Stimulated activated CD8-positive, alpha-beta memory T cell treated with anti-CD3 and anti-CD28 coated beads, Interleukin-4, amount 100 ng/mL, for 48 hours (primary cell): ENCODE measurements around the gene SOX12.
"Not testable (repeated sequence)": the region's sequence is repeated elsewhere in the genome, so short reads cannot be mapped to it uniquely, and the experiment has no call there.

Source experiments
- DNase-seq: peaks from one replicate; pipeline ENCODE4 v3.0.0-alpha.2; 2020

The SOX12 gene

DNA sequence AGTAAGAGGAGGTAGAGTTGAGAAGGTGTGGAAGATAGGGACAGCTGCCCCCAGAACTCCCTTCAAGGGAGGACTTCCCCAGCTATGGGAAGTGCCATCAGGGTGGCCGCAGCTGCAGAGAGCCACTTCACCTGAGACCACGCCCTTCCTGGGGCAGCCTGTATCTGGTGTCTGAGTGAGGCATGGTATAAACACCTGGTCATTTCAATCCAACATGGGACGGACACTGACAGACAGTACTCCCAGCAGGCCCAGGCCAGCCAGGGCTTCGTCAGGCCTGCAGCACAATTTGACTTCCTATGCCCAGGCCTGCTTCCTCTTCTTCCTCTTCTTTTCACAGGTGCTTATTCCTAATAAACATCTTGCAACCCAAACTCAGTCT is 4.5 kb downstream of the SOX12 start:
- DNase-seq = no peak

DNA sequence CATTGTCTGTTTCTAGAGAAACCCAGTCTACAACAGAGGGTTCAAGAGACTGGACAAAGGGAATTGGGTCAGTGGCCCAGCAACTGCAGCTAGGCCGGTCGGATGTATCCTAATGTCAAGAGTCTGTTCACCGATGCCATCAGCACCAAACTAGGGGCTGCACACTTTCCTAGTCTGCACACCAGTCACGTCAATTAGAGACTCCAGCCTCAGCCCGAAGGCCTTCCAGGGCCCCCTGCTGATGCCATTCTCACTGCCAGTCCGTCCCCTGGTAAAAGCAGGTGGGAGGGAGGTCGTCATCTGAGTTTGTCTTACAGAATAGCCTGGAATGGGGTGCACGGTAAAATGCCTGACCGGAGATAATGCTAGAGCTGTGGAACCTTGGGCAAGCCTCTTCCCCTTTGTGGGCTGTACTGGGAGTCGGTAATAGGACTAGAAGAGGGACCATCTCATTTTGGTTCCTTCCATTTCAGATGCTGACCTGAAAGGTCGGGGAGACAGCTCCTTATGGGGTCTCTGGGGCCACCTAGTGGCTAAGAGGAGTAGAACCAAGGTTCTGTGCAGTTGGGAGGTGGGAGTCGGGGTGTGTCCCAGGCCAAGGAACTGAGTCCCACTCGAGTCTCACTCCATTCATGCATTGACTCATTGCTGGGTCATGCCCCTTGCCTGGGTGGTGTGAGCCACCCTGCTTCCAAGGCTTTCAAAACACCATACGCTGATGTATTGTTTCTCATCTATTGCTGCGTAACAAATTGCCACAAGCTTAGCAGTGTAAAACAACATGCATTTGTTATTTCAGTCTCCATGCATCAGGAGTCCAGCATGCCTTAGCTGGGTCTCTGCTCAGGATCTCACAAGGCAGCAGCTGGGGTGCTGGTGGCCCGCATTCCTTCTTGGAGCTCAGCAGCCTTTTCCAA is 5.1 kb downstream of the SOX12 start:
- DNase-seq = peak; percentile 71

DNA sequence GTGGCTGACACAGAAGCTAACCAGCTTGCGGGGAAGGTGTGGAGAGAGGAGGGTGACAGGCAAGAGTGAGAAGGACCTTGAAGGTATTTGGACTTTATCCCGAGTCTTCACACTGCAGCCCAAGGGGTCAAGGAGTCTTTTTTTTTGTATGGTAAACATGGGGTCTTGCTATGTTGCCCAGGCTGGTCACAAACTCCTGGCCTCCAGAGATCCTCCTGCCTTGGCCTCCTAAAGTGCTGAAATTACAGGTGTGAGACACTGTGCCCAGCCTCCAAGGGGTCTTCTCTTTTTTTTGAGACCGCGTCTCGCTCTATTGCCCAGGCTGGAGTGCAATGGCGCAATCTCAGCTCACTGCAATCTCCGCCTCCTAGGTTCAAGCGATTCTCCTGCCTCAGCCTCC is 9.2 kb downstream of the SOX12 start:
- DNase-seq = no peak

DNA sequence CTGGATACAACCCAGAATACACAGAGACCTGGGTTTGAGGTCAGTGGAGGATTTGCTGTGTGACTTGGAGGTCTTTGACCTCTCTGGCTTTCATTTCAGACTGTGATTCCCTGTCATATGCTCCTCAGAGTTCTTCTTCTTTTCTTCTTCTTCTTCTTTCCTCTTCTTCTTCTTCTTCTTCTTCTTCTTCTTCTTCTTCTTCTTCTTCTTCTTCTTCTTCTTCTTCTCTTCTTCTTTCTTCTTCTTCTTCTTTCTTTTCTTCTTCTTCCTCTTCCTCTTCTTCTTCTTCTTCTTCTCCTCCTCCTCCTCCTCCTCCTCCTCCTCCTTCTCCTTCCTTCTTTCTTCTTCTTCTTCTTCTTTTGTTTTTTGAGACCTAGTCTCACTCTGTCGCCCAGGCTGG is 10.7 kb downstream of the SOX12 start:
- DNase-seq = not testable (repeated sequence)

DNA sequence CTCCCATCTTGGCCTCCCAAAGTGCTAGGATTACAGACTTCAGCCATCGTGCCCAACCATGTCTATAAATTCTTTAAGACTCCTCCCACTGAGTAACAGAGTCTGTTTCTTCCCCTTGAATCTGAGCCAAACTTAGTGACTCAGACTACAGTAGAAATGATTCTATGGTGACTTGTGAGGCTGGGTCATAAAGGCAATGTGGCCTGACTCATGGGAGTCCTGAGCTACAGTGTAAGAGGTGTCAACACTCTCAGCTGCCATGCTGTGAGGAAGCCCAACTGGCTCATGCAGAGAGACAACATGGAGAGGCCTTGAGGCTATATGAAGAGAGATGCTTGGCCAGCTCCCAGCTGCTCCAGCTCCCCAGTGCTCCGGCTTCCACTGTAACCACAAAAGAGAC is 16.3 kb downstream of the SOX12 start:
- DNase-seq = peak; percentile 75

DNA sequence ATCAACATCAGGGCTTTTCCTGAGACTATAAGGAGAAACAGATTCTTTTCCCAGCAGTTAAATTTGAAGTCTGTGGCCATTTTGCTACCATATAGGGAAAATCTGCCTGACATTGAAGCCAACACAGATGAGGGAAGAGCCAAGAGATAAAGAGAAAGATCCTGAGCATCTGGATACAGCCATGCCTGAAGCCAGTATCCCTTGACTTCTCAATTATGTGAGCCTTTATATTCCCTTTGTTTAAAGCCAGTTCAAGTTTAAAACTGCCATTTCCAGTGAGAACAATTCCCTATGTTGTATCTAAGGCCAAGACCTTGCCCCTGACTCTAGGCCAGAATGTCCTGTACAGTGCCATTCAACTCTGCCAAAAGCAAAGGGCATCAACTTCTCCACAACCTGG is 17.8 kb downstream of the SOX12 start:
- DNase-seq = no peak

DNA sequence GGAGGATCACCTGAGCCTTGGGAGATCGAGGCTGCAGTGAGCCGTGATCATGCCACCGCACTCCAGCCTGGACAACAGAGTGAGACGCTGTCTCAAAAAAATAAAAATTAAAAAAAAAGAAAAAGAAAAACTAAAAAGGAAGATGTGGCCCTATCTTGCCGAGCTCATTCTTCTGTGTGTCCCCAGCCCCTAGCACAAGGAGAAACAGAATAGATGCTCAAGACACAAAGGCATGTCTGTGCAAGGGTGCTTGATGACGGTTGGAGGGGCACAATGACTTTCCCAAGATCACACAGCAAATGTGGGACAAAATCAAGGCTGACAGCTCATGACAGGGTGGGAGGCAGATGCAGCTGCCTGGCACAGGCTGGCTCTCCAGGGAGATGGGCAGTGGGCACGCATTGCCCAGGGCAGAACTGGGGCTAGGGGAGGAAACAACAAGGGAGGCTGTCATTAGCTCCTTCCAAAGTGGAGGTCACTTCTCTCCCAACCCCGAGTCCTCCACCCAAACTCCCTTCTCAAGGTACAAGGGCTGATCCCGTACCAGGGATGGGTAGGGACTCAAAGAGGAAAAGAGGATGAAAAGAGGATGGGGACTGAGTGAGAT is 20.8 kb downstream of the SOX12 start:
- no peak for DNase-seq

DNA sequence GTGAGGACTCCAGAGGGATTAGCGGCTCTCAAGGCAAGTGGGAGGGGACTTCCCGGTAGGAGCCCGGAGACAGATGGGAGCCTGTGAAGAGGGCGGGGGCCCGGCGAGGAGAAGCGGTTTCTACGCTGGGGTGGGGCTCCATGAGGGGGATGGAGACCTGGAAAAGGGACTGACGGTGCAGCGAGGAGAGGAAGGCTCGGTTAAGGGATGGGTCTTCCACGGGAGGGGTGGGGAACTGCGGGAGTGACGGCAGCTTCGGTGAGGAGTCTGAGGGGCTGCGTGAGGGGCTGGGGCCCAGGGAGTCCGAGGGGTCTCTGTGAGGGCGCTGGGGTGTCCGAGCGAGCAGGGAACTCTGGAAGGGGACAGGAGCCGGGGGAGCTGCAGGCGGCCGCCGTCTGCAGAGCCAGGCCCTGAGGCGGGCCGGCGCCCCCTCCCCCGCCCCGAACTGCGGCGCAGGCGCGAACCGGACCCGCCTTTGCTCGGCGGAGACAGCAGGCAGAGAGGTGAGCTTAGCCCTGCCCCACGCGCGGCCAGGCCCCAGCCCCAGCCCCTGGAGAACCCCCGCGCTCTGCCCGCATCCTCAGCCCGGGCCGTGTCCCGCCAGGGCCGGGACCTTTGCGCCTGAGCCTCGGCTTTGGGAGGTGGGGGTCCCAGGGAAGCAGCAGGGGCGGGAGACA is 21.4 kb downstream of the SOX12 start, which contains the start of gene NRSN2:
NRSN2 (plus strand) TSS at position 472 of the 677 bp plus-strand sequence. CDS start 2,533 bp downstream, outside the sequence.
- DNase-seq = no peak

DNA sequence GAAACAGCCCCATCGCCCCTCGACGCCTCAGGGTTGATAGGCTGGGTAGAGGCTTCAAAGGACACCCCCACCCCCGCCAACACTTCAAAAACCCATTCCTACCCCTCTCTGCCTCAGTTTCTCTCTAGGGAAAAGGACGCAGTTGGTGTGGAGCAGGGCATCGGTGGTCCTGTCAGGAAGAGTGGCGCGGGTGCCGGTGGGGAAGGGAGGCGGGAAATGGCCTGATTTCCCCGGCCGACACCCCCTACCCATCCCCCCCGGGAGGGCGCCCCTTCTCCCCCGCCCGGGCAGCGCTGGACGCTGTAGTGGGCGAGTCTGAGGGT is 21.9 kb downstream of the SOX12 start:
- DNase-seq = no peak

DNA sequence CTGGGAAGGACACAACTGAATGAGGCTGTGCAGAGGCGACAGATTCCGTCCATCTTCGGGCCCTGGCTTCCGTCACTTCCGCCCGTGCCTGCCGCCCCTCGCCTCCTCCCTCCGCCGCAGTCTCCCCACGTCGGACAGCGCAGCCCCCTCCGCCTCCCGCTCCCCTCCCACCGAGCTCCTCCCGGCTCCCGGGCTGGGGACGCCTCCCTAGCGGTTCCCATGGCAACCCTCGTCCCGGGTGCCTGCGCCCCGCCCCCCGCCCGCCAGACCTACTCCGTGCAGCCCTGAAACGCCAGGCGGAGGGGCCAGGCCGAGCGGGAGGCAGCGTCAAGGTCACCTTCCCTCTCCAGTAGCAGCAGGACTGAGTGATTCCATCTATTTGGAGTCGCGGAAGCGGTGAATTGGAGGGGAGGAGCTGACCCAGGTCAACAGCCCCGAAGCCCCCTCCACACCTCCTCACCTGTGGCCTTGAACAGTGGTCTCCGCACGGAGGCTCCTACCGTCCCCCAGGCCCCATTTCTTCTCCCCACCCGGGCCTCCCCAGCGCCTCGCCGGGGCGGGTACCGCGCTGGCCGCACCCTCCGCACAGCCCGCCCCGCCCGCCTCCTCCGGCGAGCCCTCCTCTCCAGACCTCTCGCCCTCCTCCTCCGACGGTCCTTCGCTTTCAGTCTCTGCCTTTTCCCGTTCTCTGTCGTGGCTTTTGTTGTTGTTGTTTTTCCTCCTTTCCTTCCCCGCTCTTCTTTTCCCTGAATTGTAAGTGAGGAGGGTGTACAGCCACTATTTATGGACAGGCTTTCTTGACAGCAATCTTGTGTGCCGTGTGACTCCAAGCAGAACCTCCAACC is 22.5 kb downstream of the SOX12 start:
- DNase-seq = peak; percentile 84

DNA sequence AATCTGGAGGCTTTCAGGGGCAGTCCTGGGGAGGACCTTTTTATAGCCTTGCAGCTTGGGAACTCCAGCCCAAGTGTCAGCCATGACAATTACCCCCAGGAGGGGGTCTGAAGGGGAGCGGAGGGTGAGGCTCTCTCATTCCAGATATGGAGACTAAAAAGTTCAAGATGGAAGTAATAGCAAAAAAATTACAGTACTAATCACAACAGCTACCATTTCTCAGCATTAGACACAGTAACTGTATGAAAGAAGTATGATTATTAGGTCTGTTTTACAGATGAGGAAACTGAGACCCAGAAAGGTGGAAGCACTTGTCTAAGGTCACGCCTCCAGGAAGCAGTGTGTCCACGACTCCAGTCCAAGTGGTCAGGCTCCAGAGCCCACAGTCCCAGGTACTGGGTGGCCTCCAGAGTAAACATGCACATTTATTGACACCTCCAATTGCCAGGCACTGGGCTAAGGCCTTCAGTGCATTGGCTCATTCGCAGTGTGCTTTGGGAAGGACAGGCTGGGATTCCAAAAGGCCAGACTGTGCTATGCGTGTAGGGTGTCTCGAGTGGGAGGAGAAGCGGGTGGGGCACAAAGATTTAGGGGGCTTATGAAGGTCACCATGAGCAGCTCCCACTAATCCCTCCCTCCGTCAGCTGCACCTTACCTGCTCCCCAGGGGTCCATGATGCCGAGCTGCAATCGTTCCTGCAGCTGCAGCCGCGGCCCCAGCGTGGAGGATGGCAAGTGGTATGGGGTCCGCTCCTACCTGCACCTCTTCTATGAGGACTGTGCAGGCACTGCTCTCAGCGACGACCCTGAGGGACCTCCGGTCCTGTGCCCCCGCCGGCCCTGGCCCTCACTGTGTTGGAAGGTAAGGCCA is 23.9 kb downstream of the SOX12 start:
- no peak for DNase-seq

DNA sequence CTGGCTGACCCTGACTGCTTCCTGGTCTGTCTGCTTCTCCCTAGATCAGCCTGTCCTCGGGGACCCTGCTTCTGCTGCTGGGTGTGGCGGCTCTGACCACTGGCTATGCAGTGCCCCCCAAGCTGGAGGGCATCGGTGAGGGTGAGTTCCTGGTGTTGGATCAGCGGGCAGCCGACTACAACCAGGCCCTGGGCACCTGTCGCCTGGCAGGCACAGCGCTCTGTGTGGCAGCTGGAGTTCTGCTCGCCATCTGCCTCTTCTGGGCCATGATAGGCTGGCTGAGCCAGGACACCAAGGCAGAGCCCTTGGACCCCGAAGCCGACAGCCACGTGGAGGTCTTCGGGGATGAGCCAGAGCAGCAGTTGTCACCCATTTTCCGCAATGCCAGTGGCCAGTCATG is 27.8 kb downstream of the SOX12 start:
- no peak for DNase-seq

DNA sequence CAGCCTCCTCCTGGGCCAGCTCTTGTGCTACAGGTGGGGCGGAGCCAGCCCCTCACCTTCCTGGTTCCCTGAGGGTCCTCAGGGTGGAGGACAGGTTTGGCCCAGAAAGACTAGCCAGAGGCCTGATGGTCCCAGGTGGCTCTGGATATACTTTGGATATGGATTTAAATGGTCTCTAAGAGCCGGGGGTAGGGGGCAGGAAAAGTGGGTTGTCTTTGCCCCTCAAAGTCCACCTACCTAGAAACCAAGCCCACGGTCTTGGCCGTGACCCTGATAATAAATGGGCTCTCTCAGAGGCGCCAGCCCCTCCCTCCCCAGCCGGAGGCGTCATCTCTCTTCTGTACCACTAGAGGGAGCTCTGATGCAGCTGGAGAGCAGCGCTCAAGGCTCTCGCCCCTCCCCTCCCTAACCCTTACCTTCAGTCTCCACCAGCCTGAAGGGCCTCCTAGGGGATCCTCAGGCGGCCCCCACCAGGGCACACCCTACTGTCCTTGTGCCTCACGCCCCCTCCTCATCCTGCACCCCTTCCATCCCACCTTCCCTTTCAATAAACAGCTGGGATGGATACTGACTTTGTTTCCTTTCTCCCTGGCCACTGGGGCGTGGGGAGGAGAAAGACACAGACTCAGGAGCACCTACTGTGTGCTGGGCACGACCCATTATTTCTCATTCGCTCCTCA is 29.1 kb downstream of the SOX12 start:
- peak; percentile 86 for DNase-seq

DNA sequence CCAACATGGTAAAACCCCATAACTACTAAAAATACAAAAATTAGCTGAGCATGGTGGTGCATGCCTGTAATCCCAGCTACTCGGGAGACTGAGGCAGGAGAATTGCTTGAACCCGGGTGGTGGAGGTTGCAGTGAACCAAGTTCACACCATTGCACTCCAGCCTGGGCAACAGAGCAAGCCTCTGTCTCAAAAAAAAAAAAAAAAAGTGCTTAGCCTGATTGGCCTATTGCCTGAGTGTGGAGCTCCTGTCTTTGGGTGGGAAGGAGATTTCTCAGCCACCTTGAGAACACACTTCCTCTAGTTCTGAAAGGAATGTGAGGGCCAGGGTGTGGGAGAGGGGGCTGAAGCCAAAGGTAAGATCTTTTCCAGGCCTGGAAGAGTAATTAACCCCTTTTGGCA is 30.8 kb downstream of the SOX12 start:
- not testable (repeated sequence) for DNase-seq

DNA sequence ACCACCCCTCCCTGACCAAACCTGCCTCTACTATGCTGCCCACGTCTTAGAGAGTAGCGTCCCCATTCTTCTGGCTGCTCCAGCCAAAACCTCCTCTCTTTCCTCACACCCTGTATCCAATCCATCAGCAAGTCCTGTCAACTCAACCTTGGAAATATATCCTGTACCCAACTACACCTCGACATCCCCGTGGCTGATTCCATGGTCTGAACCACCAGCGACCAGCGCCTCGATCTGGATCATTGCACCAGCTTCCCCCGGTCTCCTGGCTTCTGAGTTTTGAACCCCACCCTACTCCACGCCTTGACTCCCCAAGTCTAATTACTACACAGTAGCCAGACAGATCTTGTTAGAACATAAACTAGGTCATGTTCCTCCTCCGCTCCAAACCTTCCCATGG is 31.4 kb downstream of the SOX12 start:
- DNase-seq = no peak

DNA sequence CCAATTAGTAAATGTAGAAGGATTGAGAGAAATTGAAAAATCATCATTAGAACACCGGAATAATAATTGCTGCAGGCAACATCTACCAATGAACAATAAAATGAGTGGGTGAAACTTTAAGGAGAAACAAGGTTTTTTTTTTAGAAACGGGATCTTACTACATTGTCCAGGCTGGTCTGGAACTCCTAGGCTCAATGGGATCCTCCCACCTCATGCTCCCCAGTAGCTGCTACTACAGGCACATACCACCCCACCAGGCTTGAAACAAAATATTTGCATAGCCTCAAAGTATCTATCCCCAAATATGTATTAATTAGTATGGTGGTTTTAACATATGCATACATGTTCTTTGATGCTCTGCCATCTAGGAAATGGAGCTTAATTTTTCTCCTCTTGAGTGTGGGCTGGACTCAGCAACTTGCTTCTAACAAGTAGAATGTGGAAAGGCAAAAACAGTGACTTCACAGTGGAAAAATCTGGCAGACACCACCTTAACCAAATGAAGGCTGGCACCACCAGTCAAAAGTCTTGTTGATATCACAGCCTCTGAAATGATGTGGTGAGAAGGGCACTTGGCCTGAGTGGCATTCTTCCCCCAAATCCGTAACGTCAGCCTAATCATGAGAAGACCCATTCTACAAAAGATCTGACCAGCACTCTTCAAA is 33.7 kb downstream of the SOX12 start:
- DNase-seq = no peak

DNA sequence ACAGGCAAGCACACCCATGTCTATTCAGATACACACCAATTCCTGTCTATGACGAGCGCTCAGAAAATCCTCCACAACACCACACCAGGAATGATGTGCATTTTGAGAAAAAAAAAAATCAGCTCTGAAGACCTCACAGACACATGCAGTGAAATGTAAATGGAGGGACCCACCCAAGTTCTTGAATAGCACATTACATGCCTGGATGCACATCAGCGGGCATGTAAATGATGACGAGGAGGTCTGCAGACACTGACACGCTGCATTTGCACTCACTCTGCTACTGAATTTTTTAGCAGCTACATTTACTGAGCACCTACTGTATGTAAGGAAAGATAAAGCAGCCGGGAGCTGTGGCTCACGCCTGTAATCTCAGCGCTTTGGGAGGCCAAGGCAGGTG is 36.2 kb downstream of the SOX12 start:
- no peak for DNase-seq

DNA sequence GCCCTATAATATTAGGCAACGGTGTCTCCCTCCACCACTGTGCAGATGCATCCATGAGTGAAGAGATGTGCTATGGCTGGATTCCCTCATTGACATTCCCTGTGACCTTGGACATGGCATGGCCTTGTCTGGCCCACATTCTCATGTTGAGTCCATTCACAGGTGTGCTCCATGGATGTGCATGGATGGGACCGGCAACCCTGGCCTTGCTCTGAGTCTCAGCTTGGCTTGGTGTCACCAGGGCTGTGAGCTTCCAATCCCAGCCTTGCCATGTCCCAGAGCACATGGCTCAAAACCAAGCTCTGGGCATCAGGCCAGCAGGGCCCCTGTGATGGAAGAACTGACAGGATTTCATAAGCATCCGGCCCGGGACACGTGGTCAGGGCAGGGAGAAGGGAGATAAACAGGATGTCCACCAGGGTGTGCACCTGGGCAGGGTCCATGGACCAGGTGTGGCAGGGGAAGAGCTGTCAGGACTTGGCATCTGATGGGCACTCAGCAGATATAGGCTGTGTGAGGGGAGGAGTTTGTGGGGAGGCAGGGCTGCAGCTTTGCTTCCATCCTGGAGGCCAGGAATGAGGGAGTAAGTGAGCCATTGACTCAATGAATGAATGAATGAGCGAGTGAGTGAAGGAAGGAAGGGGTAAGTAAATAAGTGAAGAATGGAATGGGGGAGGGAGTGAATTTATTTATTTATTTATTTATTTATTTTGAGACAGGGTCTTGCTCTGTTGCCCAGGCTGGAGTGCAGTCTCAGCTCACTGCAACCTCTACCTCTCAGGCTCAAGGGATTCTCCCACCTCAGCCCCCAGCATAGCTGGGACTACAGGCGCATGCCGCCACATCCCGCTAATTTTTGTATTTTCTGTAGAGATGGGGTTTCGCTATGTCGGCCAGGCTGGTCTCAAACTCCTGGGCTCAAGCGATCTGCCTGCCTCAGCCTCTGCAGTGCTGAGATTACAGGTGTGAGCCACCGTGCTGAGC is 37.2 kb downstream of the SOX12 start:
- DNase-seq = peak; percentile 65

DNA sequence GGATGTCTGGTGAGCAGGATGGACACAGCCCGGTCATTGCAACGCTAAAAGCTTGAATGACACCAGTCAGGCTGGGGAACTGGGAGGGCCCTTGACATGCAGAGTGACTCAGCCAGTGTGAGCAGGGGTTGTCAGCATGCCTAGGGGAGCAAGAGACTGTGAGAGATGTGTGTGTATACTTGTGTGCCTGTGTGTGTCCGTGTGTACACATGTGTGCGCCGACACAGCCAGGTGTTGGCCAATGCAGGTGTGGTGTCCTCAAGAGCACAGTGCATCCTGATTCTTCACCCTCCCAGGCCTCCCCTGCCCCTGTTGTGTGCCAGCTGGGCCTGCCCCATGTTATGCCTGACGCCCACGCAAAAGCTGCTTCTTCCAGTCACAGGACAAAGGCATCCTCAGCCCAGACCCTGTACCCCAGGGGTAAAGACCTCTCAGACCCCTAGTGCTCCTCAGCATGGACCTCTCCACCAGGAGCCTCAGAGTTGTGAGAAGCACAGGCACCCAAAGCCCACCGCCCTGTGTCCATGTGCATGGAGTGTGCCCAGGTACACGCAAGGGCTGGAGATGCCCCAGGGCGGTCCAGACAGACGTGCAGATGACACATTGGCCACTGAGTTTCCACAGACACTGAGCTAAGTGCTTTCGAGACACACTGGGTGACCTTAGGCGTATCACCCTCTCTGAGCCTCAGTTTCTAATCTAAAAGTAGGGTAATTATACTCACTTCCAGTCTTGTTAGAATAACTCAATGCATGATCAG is 38.1 kb downstream of the SOX12 start:
- DNase-seq = no peak
